Mesenteric fat pad (tissue), 1 donor: ENCODE results near the gene C16orf90. TPM values are rescaled to one million over a fixed set of nuclear protein-coding genes. Genes with fewer than 3 reads are reported as not detected.
A peak's percentile ranks its signal among the peaks of the same experiment; 100 is the strongest.

Experiments used
- DNase-seq: peaks from one replicate; pipeline ENCODE4 v3.0.0-alpha.2; 2020; ENCODE audit warnings: low spot score
- microRNA-seq: library from miRNA; unstranded; fragments of <30 nt; microRNA quantifications from one replicate; pipeline ENCODE4 v1.2.0, GENCODE V29; 2020; ENCODE audit warnings: borderline number of aligned reads
- total RNA-seq: library from RNA; stranded (reverse); fragmentation: NEBNext Ultra II Directional; extraction: Animal tissue kit (Norgen Biotek cat#: 25700); gene quantifications from one replicate; pipeline ENCODE4 v1.2.1, GENCODE V29; 2021
- donor health status: DM: yes; HTN: yes; CAD: no.

C16orf90 gene
- total RNA-seq, 1 donor from 2014 or later, result not detected

GRCh38 chr16:3467921-3468320 is 27.4 kb downstream of the C16orf90 start:
- no peak for DNase-seq

GRCh38 chr16:3467182-3467581 is 28.1 kb downstream of the C16orf90 start:
- DNase-seq, result no peak

- no peak for DNase-seq
Observed at GRCh38 chr16:3465911-3466584, 29.2 kb downstream of the C16orf90 start.

DNA sequence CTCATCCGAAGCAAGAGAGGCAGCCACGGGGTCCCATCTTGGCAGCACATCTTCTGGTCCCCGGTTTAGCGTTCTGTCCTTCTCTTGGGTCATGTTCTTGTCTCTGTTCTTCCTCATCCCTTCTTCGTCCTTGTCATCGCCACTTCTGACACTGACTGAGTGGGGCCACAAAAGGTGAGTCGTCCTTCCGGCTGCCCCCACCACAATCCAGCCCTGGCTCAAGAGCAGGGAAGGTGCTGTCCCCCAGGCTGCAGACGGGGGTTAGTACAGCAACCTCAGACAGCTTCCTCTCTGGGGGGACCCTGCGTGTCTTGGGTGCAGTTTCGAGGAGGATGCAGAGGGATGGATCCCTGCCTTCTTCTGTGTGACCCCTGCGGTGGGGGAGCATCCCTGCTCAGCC is 30.0 kb downstream of the C16orf90 start:
- no peak for DNase-seq

- no peak for DNase-seq
Observed at GRCh38 chr16:3461151-3461550, 34.1 kb downstream of the C16orf90 start.

- no peak for DNase-seq
Observed at GRCh38 chr16:3460585-3460984, 34.7 kb downstream of the C16orf90 start.

- no peak for DNase-seq
Observed at GRCh38 chr16:3460121-3460520, 35.2 kb downstream of the C16orf90 start.

- peak; percentile 3 for DNase-seq
Observed at GRCh38 chr16:3459401-3460090, 35.7 kb downstream of the C16orf90 start.

DNA sequence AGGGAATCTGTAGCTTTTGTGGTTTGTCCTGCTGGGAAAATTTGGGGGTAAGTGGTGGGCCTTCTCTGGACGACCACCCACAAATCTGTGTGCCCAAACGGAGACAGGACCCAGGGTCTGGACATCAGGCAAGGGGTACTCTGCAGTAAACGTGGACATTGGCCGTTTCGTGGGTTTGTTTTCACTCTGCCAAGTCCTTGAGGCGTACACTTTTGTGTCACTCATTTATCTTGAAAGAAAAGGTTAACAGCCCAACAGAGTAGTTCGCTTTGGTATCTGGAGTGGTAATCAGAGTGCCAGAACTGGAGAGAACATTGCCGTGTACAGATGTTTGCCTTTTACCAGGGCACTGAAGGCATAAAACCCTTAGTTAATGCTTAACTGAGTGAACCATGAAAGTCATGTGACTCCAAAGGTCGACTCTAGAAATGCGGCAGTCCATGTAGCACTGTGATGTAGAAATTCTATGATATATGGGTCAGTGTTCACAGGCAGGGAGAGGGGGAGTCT is 36.4 kb downstream of the C16orf90 start:
- DNase-seq, result no peak

DNA sequence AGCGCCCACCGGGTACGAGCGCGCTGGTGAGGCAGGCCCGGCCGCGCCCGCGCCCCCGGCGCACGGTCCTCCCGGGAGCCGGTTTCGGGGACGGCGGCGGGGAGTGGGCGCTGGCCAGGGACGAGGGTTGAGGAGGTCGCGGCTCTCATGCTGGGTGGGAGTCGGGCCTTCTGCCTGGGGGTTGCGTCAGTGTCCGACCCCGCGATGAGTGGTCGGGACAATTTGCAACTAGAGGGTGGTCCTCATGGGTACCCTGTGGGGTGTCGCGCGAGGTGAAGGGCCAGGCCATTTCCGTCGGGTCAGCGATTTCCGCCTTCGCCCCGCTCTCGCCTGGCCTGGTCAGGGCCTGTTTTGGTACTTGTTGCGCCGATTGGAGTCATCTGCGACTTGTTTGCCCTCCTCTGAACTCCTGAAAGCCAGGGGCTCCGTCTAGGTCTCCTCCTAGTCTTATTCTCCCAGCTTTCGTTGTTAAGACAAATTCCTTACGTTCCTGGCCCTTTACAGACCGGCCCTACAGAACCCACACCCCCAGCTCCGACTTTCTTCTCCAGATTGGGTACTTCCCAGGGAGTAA is 36.9 kb downstream of the C16orf90 start:
- no peak for DNase-seq

- peak; percentile 96 for DNase-seq
Observed at GRCh38 chr16:3457434-3458252, 37.6 kb downstream of the C16orf90 start.

DNA sequence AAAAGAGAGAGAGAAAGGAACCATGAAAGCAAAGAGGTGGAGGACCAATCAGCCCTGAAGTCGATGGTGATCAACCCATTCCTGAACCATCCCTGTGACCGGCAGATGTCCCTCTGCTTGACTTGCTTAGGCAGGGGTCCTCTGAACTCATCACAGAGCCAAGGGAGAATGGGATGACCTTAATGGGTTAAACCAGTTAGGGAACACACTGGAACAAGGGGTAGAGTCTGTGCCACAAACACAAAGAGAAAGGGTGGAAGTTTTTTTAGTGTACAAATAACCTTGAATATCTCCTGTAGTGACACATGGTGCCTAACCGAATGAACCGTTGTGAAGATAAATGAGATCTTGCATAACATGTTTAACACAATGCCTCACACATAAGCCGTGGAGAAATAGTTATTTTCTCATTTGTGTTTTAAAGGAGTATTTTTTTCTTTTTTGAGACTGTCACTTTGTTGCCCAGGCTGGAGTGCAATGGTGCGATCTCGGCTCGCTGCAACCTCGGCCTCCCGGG is 40.6 kb downstream of the C16orf90 start:
- no peak for DNase-seq

GRCh38 chr16:3454093-3454492 is 41.2 kb downstream of the C16orf90 start:
- DNase-seq, result no peak

DNA sequence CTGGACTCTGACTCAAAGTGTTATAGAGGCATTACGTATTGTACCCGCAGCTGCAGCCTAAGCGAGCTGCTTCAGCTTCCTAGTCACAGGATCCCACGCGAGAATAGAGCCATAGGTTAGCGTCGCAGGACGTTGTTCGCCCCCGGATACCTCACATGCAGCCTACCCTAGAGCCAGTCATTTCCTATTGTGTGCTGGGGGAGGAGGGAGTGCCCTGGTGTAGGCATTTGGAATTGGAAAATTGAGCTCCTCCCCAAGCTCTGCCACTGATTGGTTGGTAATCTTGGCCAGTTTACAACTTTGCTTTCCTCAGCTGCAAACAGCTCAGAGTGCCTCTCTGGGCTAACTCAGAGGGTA is 51.3 kb downstream of the C16orf90 start:
- no peak for DNase-seq

Small RNA genes within 50 kb of the gene (microRNA-seq; reads per million reads assigned to microRNA genes)
- not detected for gene MIR6126

Other genes starting within 250 kb of the C16orf90 start
- 6.0 TPM for gene MEFV, start 238.9 kb downstream of the C16orf90 start, total RNA-seq
- 25.9 TPM for gene ZNF263, start 212.0 kb downstream of the C16orf90 start, total RNA-seq
- gene TIGD7, start 190.1 kb downstream of the C16orf90 start, total RNA-seq, result 5.2 TPM
- 17.9 TPM for gene ZNF75A, start 190.0 kb downstream of the C16orf90 start, total RNA-seq
- gene OR2C1, start 139.6 kb downstream of the C16orf90 start, total RNA-seq, result not detected
- gene ZSCAN32, start 94.5 kb downstream of the C16orf90 start, total RNA-seq, result 11.0 TPM
- 7.6 TPM for gene ZNF174, start 94.3 kb downstream of the C16orf90 start, total RNA-seq
- gene ZNF597, start 52.0 kb downstream of the C16orf90 start, total RNA-seq, result 2.4 TPM
- 39.1 TPM for gene NAA60, start 51.8 kb downstream of the C16orf90 start, total RNA-seq
- gene CLUAP1, start 5.5 kb upstream of the C16orf90 start, total RNA-seq, result 20.0 TPM
- gene NLRC3, start 81.9 kb upstream of the C16orf90 start, total RNA-seq, result 1.2 TPM
- 4.4 TPM for gene SLX4, start 116.1 kb upstream of the C16orf90 start, total RNA-seq
- gene DNASE1, start 159.2 kb upstream of the C16orf90 start, total RNA-seq, result 4.3 TPM
- gene TRAP1, start 222.0 kb upstream of the C16orf90 start, total RNA-seq, result 85.9 TPM